K562 (cell line): Measurements from ENCODE around the gene ATXN7. TPM values are rescaled to one million over a fixed set of nuclear protein-coding genes. Genes with fewer than 3 reads are reported as not detected.

Experiments
- FOXK1 ChIP-seq: sonication (generic); formaldehyde crosslinking; IDR thresholded peaks from 2 replicates; pipeline ENCODE4 v1.8.0; 2022; ENCODE audit warnings: missing genetic modification reagents, mild to moderate bottlenecking, borderline replicate concordance
- MGA ChIP-seq: fragments of 450-650 bp; IDR thresholded peaks from 2 replicates; pipeline ENCODE4 v1.6.1; 2016; ENCODE audit warnings: mild to moderate bottlenecking, moderate library complexity
- ZNF212 ChIP-seq: fragments of 450-650 bp; formaldehyde crosslinking; IDR thresholded peaks from 2 replicates; pipeline ENCODE4 v1.4.0; 2020; ENCODE audit warnings: mild to moderate bottlenecking
- polyA plus RNA-seq, 8 experiments: library from polyadenylated mRNA; depleted of rRNA in 4 of 8; stranded (reverse) in 5 of 8; unstranded in 3 of 8; fragments of >200 nt; fragmentation: Nextera tagmentation in 2 of 8; fragmentation: Illumina TruSeq in 1 of 8; extraction: Ambion mirVana in 2 of 8; extraction: Trizol in 1 of 8; gene quantifications; 2 replicates each; pipeline versions ENCODE4 v1.2.1 to v1.2.3, GENCODE V29; 2011 to 2014; ENCODE audit warnings: inconsistent platforms in 1 of 8, missing spikeins in 1 of 8
- total RNA-seq, 7 experiments: library from RNA; depleted of rRNA in 6 of 7; stranded (reverse); fragments of >200 nt in 6 of 7; fragmentation: Illumina TruSeq in 2 of 7; extraction: Trizol in 2 of 7; gene quantifications; 2 replicates each; pipeline versions ENCODE4 v1.2.1 to v1.2.3, GENCODE V29; 2011 to 2021; ENCODE audit warnings: low replicate concordance in 1 of 7

The ATXN7 gene
- total and polyA plus RNA-seq, 9 of the 15 experiments (the other 6 are each of a cell fraction or from before 2014, with no cell fraction given), result 0.41 to 9.2 (median 6.7) TPM

GRCh38 chr3:63972196-63972595 lies 108.5 kb downstream of the ATXN7 start (continued):
- TF ChIP-seq MGA (no peak), ZNF212 (CRISPR knock-in tag) (no peak), FOXK1 (CRISPR knock-in tag) (no peak)
